HepG2 (cell line): Measurements from ENCODE around the gene SCN8A. TPM values are rescaled to one million over a fixed set of nuclear protein-coding genes. Genes with fewer than 3 reads are reported as not detected.

Experiments
- CREB1 ChIP-seq, 2 experiments: fragments of 450-650 bp in 1 of 2; IDR thresholded peaks; 2 replicates each; pipeline ENCODE4 v1.6.1; 2016 to 2017; ENCODE audit warnings: control low read depth in 1 of 2, mild to moderate bottlenecking in 1 of 2, missing compliant biosample characterization in 1 of 2, missing genetic modification characterization in 1 of 2
- ESRRA ChIP-seq: sonication (generic); formaldehyde crosslinking; IDR thresholded peaks from 2 replicates; pipeline ENCODE4 v1.5.1; 2020; ENCODE audit warnings: mild to moderate bottlenecking, low read depth, missing genetic modification reagents
- GABPB1 ChIP-seq: IDR thresholded peaks from 2 replicates; pipeline ENCODE4 v1.6.1; 2016; ENCODE audit warnings: mild to moderate bottlenecking, missing genetic modification reagents, moderate library complexity, missing compliant biosample characterization
- HMG20B ChIP-seq: conservative IDR thresholded peaks from 2 replicates; pipeline ENCODE4 v1.6.1; 2016; ENCODE audit warnings: missing genetic modification reagents, missing compliant biosample characterization
- HMGA1 ChIP-seq: sonication (generic); formaldehyde crosslinking; conservative IDR thresholded peaks from 2 replicates; pipeline ENCODE4 v1.4.0; 2020; ENCODE audit warnings: missing genetic modification reagents
- KDM1A ChIP-seq: IDR thresholded peaks from 2 replicates; pipeline ENCODE4 v1.6.1; 2016; ENCODE audit warnings: missing compliant biosample characterization
- MAFF ChIP-seq: IDR thresholded peaks from 2 replicates; pipeline ENCODE4 v1.6.1; 2011; ENCODE audit warnings: low read depth, low read length, improper control_type of control experiment
- MIER3 ChIP-seq: IDR thresholded peaks from 2 replicates; pipeline ENCODE4 v1.6.1; 2016; ENCODE audit warnings: missing compliant biosample characterization, borderline replicate concordance
- MIXL1 ChIP-seq: IDR thresholded peaks from 2 replicates; pipeline ENCODE4 v1.6.1; 2016
- MLLT10 ChIP-seq: sonication (generic); formaldehyde crosslinking; IDR thresholded peaks from 2 replicates; pipeline ENCODE4 v1.4.0; 2020; ENCODE audit warnings: missing genetic modification reagents
- NCOA2 ChIP-seq: sonication (generic); formaldehyde crosslinking; IDR thresholded peaks from 2 replicates; pipeline ENCODE4 v1.8.0; 2022; ENCODE audit warnings: inconsistent platforms
- NFYB ChIP-seq: sonication (generic); formaldehyde crosslinking; IDR thresholded peaks from 2 replicates; pipeline ENCODE4 v1.4.0; 2020; ENCODE audit warnings: missing genetic modification reagents
- THAP7 ChIP-seq: sonication (generic); formaldehyde crosslinking; IDR thresholded peaks from 2 replicates; pipeline ENCODE4 v1.8.1; 2023; ENCODE audit warnings: mild to moderate bottlenecking, missing genetic modification reagents
- WIZ ChIP-seq: sonication (generic); formaldehyde crosslinking; IDR thresholded peaks from 2 replicates; pipeline ENCODE4 v1.5.1; 2020; ENCODE audit warnings: mild to moderate bottlenecking, missing genetic modification reagents
- ZBTB26 ChIP-seq: IDR thresholded peaks from 2 replicates; pipeline ENCODE4 v1.6.1; 2016; ENCODE audit warnings: missing compliant biosample characterization, missing genetic modification reagents, borderline replicate concordance
- ZFP82 ChIP-seq: sonication (generic); formaldehyde crosslinking; IDR thresholded peaks from 2 replicates; pipeline ENCODE4 v1.5.1; 2020; ENCODE audit warnings: mild to moderate bottlenecking, missing genetic modification reagents, borderline replicate concordance
- ZFY ChIP-seq: sonication (generic); formaldehyde crosslinking; IDR thresholded peaks from 2 replicates; pipeline ENCODE4 v1.4.0; 2020; ENCODE audit warnings: missing genetic modification reagents
- ZNF160 ChIP-seq: sonication (generic); formaldehyde crosslinking; IDR thresholded peaks from 2 replicates; pipeline ENCODE4 v1.8.0; 2022; ENCODE audit warnings: mild to moderate bottlenecking, inconsistent platforms, missing genetic modification reagents
- ZNF234 ChIP-seq: sonication (generic); formaldehyde crosslinking; conservative IDR thresholded peaks from 2 replicates; pipeline ENCODE4 v1.5.1; 2020; ENCODE audit warnings: mild to moderate bottlenecking, missing genetic modification reagents
- ZNF263 ChIP-seq: sonication (generic); formaldehyde crosslinking; IDR thresholded peaks from 2 replicates; pipeline ENCODE4 v1.4.0; 2020; ENCODE audit warnings: missing genetic modification reagents
- ZNF275 ChIP-seq: sonication (generic); formaldehyde crosslinking; IDR thresholded peaks from 2 replicates; pipeline ENCODE4 v1.8.0; 2022; ENCODE audit warnings: missing genetic modification reagents, mild to moderate bottlenecking, inconsistent platforms, borderline replicate concordance
- ZNF276 ChIP-seq: sonication (generic); formaldehyde crosslinking; IDR thresholded peaks from 2 replicates; pipeline ENCODE4 v1.4.0; 2020; ENCODE audit warnings: mild to moderate bottlenecking, low read depth, missing genetic modification reagents
- ZNF569 ChIP-seq: sonication (generic); formaldehyde crosslinking; IDR thresholded peaks from 2 replicates; pipeline ENCODE4 v1.5.0; 2020; ENCODE audit warnings: mild to moderate bottlenecking, missing genetic modification reagents, moderate library complexity, borderline replicate concordance
- ZNF614 ChIP-seq: IDR thresholded peaks from 2 replicates; pipeline ENCODE4 v1.6.1; 2018; ENCODE audit warnings: missing biosample characterization, missing genetic modification reagents, inconsistent platforms, borderline replicate concordance
- ZNF674 ChIP-seq: sonication (generic); formaldehyde crosslinking; IDR thresholded peaks from 2 replicates; pipeline ENCODE4 v1.5.0; 2020; ENCODE audit warnings: low read depth, mild to moderate bottlenecking, missing genetic modification reagents
- ZNF746 ChIP-seq: sonication (generic); formaldehyde crosslinking; IDR thresholded peaks from 2 replicates; pipeline ENCODE4 v1.8.0; 2022; ENCODE audit warnings: mild to moderate bottlenecking, missing genetic modification reagents
- ZNF891 ChIP-seq: sonication (generic); formaldehyde crosslinking; IDR thresholded peaks from 2 replicates; pipeline ENCODE4 v1.5.0; 2020; ENCODE audit warnings: mild to moderate bottlenecking, missing genetic modification reagents
- polyA plus RNA-seq, 8 experiments: library from polyadenylated mRNA; depleted of rRNA in 3 of 8; stranded (reverse) in 7 of 8; unstranded in 1 of 8; fragments of >200 nt; fragmentation: Illumina TruSeq in 4 of 8; extraction: Trizol in 4 of 8; gene quantifications; 2 replicates each; pipeline versions ENCODE4 v1.2.1 to v1.2.3, GENCODE V29; 2011 to 2016; ENCODE audit warnings: low read depth in 4 of 8, missing spikeins in 1 of 8, mixed read lengths in 1 of 8; ENCODE audit not compliant: insufficient read depth in 1 of 8
- total RNA-seq, 5 experiments: library from RNA; depleted of rRNA; stranded (reverse); fragments of >200 nt; fragmentation: Illumina TruSeq; extraction: Trizol; gene quantifications; 2 replicates each; pipeline ENCODE4 v1.2.3, GENCODE V29; 2016; ENCODE audit warnings: low read depth in 1 of 5

Gene SCN8A
- total and polyA plus RNA-seq, 2 of the 13 experiments (the other 11 are each of a cell fraction or from before 2014, with no cell fraction given) = 0.57 to 1.4 TPM

- no peak for TF ChIP-seq ZNF746
- TF ChIP-seq ZNF569 (CRISPR knock-in tag) = no peak
- TF ChIP-seq MIER3 (CRISPR knock-in tag) = no peak
- no peak for TF ChIP-seq MIXL1 (CRISPR knock-in tag)
- TF ChIP-seq ZNF275 (CRISPR knock-in tag) = no peak
- TF ChIP-seq THAP7 (CRISPR knock-in tag) = no peak
- TF ChIP-seq ESRRA (CRISPR knock-in tag) = peak; percentile 22; the same call in 1 of the 2 replicates
- TF ChIP-seq ZFY (CRISPR knock-in tag) = peak; percentile 97
- no peak for TF ChIP-seq HMG20B (CRISPR knock-in tag)
- TF ChIP-seq KDM1A (CRISPR knock-in tag) = no peak
- no peak for TF ChIP-seq ZNF160
- TF ChIP-seq MLLT10 (CRISPR knock-in tag) = no peak
- no peak for TF ChIP-seq HMGA1
- peak; percentile 82 for TF ChIP-seq GABPB1 (CRISPR knock-in tag)
- no peak for TF ChIP-seq NFYB (CRISPR knock-in tag)
- no peak for TF ChIP-seq ZNF263 (CRISPR knock-in tag)
- no peak for TF ChIP-seq CREB1 (IDR thresholded peaks at IDR 0.05)
- TF ChIP-seq CREB1 (CRISPR knock-in tag; IDR thresholded peaks at IDR 0.05) = no peak
- TF ChIP-seq ZBTB26 (CRISPR knock-in tag) = no peak
- TF ChIP-seq NCOA2 (CRISPR knock-in tag) = no peak
- no peak for TF ChIP-seq ZNF234 (CRISPR knock-in tag)
- no peak; the same call in 1 of the 2 replicates for TF ChIP-seq ZNF276 (CRISPR knock-in tag)
- no peak for TF ChIP-seq ZNF614 (CRISPR knock-in tag)
- no peak for TF ChIP-seq ZNF891 (CRISPR knock-in tag)
- TF ChIP-seq MAFF = no peak
- no peak for TF ChIP-seq ZNF674 (CRISPR knock-in tag)
- TF ChIP-seq WIZ (CRISPR knock-in tag) = no peak
- TF ChIP-seq ZFP82 (CRISPR knock-in tag) = no peak
Measured at GRCh38 chr12:51814311-51815088, 223.5 kb downstream of the SCN8A start (continued).
